Right hindlimb (tissue), 1 donor: Measurements from ENCODE around the gene BCOR.

Experiments used
- DNase-seq: peaks from one replicate; pipeline ENCODE4 v3.0.0-alpha.2; 2018

Gene BCOR

DNA sequence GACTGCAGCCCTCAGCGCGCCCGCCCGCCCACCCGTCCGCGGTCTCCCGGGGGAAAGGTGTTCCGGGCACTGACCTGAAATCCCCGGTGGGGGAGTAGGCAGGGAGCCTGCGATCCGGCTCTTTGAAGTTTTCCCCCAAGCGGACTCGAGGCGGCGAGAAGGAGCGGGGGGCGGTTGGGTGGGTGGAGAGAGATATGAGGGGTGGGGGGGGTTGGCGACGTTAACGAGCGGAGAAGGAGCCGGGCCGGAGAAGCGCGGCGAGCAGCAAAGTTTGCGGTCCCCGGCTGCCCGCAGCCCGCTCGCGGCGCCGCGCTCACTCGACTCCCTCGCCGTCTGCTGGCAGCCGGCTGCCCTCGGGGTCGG, 636 bp downstream of the BCOR start:
- DNase-seq, result no peak

DNA sequence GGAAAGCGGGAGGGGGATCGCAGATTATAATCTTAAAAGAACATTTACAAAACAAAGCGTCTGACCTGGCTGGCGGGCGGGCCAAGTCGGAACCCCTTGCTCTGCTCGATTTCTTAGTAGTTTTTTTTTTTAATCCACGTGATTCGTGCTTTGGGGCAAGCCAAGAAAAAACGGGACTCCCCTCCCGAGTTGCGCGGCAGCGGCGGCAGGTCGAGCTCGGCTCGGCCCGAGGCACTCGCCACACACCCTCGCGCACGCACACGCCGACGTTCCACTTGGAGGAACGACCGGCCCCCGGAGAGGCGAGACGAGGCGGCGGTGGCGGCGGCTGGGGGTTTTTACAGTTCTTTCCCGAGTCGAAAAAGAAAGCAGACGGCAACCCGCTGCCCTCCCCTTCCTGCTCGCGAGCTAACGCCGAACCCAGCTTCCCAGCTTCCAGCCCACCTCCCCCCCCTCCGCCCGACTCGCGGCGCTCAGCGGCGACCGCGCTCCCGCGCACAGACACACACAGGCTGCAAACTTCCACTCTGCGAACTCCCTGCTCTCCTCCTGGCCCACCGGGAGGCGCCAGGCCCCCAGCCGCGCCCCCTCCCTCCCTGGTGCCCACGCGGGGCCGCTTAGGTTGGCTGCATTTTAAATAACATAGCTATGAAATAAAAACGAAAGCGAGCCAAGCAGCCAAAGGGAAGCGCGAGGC, 1.2 kb downstream of the BCOR start:
- DNase-seq, result peak; percentile 63

DNA sequence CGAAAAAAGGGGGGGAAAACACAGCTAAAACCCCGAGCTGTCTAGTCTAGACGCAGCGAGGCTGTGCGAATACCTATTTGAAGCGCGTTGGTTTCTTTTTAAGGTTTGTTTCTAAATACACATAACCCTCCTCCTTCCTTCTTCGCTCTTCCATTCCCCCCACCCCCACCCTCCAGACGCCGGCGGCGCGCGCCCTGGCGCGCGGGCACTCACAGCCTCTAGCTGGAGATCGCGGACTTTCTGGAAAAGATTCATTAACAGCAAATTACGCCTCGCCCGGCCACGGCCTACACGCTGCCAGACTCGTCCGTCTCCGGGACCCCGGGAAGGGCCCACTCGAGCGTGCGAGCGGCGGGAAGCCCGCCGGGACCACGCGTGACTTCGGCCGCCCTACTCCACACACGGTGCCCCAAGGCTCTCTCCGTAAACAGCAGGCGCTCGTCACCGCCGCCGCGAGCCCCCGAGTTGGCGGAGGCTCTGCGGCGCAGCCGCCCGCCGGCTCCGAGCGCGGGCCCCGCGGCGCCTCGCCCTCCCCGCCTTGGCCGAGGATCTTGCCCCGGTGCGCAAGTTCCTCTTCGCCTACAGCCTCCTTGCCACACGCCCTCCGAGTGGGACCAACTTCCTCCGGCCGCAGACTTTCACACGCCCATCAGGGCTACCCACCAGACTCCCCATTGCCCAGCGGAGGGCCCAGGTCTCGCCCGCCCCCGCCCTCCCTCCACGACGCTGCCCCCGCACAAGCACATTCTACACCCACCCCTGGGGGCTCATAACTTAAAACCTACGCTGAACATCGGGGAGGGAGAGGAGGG, 2.0 kb downstream of the BCOR start:
- peak; percentile 45 for DNase-seq

DNA sequence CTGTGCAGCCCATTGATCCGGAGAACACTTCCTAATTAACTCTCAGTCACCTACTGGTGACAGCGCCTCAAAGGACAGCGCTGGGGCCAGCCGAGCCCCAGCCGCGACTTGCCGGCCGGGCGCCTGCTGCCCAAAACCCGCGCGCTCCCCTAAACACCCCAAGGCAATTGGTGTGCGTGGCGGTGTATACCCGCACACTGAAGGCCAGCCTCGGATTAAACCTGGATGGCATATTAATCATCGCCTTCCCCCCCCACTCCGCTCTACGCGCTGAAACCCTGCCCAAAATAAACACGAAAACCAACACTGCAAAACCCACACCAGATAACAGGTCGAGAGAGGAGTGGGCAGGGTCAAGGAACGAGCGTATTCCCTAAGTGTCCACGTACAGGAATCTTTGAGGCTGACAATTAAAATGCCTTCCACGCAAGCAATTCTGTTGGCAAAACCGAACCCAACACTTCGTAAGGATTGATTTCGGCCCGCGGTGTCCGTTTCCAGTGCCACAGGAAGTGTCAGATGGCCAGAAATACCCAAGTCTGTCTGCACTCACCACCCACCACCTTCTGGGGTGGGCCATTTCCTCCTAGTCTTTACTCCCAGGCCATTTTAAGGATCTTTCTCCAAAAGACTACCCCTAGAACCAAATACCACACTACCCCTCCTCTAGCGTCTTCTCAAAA, 2.7 kb downstream of the BCOR start:
- no peak for DNase-seq

DNA sequence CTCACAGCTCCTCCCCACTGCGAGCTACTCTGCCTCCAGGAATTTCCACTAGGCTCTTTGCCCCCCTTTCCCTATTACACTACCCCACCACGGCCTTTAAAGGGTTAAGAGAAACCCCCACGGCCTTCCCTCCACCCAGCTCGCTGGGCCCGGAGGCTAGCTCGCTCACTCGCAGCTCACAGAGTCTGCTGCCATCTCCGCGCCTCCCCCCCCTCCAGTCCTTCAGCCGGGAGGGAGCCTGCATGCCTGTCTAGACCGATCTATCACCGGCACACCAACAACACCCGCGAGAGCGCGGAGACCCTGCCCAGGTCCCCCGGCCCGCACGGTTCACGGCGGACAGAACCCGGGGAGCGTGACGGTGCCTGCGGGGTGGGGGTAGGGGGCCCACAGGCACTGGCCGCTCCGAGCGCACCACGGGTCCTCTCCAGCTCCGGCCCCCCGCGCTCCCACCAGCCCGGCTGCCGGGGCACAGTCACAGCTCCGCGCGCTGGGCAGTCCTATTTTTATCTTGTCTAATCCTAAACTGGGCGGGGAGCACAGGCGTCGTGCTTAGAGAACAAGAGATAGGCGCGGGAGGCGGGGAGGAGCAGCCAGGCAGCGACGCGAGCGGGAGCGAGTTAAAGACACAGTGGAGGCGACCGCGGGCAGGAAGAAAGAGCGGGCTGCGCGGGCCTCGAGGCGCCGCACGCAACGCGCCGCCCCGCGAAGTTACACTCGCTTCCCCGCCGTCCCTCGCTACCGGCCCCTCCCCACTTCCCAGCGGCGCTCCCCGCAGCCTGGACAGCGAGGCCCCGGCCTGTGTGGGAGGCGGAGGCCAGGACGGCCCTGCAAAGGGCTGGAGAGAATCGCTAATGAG, 3.5 kb downstream of the BCOR start:
- DNase-seq, result peak; percentile 51

DNA sequence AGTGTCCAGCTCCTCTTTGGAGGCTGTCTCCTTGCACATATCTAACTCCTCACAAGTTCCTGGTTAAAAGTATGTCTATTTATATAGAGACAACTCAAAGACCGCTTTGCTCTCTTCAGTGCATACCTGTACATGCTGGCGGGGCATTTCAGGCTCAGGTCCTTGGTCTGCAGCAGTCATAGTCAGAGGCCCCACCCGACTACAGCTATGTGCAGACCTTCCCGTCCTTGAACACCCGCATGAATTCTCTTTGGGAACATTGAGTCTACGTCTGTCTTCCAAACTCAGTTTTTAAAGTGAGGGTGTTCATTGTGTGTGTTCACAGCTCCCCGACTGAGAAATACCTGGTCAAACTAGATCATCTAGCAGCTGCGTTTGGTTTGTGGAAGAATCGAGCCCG, 4.2 kb downstream of the BCOR start:
- DNase-seq, result no peak

DNA sequence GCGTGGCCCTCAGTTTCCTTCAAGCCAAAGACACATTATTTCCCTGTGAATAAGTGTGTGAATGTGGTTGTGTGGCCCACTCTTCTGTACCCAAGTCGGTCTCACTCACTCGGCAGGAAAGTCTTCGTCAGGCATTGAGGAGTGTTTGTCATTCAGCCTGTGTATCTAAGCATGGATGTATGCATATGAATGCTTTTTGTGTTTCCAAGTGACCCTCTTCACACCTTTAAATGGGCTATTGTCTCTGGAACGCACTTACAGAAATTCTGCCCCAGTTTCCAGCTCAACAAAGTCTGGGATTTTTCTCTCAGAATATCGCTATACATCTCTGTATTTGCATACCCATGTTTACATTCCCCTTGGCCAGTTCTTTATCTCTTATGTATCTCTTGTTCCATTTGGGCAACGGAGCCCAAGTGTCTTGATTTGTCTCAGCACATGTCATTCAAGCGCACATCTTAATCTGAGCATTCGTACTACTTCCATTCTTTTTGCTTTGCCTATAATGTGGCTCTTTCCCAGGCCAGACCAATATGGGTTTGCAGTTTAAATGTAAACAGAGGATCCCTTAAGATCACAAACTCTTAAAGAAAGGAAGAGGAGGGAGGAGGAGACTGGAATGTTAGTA, 4.8 kb downstream of the BCOR start:
- no peak for DNase-seq

DNA sequence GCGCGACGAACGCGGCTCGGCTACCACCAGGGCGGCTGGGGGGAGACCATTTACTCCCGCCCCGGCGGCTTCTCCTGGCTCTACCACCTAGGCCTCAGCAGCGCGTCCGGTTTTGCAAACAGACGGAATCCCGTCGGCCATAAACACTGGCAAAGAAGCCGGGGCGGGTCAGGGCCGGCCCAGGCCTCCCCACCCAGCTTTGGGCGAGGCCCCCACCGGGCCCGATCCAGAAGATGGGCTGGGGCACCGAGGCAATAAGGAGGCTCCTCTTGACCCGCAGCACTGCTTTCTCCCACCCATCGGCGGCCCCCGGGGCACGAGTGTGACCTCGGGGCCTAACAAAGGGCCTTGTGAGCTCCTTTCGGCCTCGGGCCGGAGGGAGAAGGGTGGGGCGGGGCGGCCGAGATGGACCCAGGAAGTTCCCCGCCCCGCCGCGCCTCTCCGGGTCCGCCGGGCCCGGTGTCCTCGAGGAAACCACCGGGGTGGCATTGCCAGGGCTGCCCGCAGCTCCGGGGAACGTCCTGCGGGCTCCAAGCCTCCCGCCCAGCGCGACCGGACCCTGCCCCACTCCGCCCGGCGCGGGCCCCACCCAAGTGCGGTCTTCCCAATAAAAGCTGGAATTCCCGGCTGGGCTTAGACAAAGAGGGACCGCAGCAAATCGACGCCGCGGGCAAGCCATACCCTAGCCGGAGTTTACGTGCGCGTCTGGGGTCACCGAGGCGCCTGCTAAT, 5.9 kb downstream of the BCOR start:
- DNase-seq, result no peak

DNA sequence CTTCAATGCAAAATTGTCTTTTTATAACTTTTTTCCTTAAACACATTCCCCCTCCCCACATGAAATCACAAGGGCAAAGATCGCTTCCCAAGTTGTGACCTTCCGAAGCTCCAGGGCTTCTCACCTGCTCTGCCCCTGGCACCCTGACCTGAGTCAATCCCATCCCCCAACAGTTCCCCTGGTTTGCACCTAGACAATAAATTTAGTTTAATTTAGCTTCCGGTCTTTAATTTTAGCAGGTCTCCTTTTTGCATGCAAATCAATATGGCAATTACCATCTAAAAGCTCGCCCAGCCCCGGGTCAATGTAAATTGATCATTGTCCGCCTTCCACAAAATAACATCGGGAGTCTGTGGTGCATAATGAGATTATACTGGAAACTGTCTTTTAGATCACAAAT, 6.8 kb downstream of the BCOR start:
- no peak for DNase-seq

DNA sequence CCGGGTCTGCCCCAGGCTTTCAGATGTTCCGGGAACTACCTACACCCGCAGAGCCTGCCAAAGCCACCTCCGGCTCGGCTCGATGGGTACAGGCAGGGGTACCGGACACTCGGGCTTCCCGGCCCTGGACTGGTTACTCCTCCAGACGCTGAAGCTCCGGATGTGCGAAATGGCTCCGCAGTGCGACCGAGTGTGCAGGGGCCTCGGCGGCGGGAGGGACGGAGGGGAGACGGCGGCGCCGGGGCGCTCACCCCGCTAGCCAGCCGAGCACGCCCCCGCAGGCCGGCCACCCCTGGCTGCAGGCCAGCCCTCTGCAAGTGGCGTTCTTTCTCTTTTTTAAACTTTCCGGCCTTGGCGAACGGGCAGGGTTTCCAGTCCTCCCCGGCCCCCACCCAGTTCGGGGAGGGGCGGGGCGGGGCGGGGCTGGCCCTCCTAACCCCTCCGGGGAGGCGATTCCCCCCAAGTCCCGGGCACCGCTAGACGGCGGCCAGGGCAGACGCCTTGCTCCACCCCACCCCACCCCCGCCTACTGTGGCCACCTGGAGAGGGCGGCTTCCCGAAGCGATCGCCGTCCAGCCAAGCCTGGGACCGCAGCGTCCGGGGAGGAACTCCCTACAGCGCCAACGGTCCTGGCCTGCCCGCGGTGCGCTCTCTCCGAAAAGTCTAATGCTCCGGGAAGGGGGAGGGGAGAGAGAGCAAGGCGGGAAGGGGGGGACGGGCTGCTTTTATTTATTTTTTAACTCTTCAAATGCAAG, 7.5 kb downstream of the BCOR start:
- peak; percentile 47 for DNase-seq

DNA sequence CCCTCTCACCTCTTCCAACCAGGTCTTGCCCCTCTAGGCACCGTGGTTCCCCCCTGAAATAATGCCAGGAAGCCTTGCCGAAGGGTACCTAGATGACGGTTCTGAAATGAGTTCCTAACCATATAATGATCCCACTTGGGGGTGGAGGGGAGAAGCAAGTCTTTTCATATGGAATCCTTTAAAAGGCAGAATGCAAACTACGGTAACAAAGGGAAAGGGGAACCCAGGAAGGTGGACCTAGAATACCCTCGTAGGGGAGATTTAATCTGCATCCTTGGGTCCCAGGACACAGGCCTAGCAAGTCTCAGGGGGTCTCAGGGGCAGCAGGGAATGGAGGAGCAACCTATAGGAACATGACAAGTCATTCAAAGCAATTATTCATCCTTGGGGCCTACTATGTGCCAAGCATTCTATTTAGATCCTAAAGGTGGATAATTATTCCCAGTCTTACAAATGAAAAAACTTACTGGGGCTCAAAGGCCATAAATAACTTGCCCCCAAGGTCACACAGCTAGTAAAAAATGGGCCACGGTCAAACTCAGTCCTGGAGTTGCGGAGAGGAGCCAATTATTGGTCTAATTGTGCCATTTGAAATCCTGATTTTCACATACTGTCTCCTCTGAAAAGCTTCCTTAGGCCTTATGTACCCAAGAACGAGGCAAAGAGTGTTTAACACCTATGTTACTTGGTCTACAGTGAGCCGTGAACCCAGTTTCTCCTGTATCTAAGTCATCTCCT, 8.8 kb downstream of the BCOR start:
- DNase-seq, result no peak

DNA sequence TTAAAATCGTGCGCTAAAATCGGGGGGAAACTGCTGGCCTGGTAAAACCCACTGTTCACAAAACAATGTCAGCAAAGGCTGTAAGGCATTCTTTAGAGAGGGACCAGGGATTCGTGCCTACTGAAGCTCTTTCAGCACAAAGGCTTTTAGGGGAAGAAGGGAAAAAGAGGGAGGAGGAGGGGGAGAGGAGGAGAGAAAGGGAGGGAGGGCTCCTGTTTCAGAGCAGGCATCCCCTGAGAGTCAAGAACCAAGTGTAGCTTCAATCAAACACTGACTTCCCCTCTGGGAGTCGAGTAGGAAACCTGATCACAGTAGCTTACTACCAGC, 9.5 kb downstream of the BCOR start:
- DNase-seq, result no peak

DNA sequence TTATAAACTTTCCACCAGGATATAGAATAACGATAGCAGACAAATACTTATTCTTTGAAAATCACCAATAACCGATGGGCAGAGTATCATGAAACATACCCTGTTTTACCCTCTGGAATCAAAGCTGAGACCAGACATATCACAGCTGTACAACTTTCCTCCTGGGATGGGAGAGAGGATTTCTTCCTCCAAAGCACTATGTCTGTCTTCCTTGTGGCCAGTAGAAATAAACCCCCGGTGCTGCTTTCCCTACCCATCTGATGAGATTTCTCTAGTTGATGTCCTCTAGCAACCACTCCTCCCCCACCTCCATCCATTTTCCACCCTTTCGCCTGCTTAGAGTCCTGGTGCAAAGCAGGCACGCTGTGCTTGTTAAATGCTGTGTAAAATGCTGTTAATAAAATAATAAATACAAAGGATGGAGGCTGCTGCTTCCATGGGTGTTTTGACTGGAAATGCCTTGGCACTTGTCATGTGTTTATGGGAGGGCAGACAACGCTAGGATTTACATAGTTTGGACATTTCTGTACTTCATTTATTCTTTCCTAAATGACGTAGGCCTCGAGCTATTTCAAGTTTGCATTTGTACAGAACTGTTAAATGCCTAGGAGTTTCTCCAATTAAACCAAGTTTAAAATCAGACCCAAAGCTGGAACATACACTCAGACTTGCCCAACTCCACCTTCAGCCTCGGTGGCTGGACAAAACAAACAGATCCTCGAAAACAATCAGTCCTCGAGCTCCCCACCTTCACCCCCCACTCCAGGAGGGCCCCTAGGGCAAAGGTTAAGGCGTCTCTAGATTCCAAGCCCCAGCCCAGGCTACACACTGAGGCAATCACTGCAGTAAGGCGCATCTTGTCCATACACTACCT, 10.1 kb downstream of the BCOR start:
- DNase-seq, result no peak

DNA sequence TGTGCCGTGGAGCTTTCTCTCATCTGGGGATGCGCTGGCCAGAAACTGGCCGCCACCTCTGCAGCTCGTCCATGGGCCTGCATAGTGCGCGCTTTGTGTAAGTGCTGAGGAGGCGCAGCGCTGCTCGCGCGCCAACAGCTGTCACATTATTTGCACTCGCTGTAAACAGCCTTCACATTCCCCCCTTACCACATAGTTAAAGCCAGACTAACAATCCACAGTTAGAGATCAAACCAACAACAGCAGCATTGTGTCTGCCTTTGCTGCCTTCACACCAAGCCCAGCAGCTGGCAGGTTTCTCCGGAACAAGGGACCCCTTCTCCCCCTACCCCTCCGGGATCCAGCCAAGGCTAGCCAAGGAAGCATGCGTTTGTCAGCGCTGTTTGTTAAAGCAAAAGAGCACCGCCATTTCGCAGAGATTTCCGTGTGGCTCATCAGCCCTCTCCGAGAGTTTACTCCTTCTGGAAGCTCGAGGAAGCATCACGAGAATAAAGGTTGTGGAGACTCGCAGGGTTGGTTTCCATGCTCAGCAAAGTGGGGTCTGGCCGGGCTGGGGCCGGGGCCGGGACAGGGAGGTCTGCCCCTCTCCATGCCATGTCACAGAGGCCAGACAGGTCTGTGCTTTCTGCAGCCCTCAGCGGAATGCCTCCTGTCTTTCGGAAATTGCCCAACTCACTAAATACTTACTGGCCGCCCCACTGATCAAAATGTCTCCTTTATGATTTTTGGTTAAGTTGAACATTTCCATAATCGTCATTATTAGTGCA, 11.0 kb downstream of the BCOR start:
- DNase-seq, result peak; percentile 49

DNA sequence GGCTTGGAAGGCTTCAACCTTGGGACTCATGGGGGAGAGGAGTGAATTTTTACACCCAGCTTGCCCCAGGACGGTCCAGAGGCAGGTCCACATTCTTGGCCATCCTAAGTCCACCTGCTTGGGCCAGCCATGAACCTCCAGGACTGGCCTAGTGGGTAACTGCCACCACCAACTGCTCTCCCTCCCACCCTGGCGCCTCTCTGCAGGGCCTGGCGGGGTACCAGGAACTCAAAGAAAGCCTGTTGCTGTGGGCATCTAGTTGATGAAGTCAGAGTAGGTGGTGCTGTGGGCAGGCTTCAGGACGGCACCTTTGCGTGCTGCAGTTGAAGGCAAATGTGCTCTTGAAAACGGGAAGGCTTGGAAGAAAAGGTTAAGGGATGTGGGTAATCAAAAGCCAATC, 12.0 kb downstream of the BCOR start:
- no peak for DNase-seq

DNA sequence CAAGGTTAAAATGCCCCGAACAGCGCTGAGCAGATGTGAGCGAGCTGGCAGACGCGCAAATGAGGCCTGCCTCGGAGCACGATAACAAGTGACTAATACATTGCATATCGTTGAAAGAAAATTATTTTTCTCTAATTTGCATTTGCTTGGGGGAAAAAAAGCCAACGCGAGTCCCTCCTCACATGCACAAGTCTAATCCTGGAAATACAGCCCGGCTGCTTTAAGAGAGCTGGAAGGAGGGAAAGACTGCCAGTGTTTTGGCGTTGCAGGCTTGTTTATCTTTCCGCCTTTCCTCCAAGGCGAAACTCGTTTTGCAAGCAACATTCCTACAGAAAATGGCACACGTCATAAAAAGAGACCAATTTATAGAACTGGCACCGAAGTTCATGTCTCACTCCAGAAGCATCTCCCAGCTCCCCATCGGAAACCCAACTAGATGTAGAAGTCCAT, 12.6 kb downstream of the BCOR start:
- DNase-seq, result no peak

DNA sequence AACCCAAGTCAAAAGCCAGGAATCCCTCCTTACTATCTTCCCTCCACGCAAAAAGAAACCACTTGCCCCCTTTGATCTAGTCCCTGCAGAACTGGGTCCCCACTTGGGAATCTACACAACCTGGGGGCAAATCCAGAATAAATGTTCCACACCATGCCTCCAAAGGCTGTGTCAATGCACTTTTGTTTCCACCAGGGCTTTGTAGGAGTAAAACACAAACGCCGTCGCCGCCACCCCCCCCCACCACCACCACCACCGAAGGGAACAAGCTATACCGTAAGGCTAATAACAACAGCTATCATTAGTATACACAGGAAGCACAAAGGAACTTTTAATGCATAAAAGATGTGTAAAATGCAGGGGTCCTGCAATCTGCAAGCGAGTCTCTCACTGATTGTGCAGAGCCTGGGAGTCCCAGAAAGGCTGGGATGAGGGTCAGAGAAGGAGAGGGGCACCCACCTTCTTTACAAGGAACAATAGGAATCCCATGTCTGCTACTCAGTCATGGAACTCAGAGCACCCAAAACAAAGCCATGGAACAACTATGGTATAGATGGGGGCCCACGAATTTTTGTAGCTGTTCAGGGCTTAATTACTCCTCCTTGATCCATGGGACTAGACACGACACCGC, 13.2 kb downstream of the BCOR start:
- no peak for DNase-seq

DNA sequence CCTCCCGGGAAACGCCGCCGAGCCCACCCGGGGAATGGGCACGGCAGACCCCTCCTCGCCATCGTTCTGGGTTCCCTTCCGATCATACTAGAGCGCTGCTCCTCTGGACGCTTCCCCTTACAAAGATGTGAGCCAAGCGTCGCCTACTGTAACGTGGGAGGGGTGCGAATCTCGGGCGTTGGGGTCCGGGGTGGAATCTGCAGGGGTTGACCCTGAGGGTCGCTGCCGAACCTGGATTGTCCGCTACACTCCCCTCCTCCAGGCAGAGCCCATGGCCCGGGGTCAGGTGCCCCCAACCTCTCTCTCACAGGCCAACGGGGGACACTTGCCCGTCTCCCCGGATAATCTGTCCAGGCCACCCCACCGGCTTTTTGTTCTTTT, 13.8 kb downstream of the BCOR start:
- no peak for DNase-seq
